Neural progenitor cell (in vitro differentiated cells): ENCODE results near the gene CTU2. TPM values are rescaled to one million over a fixed set of nuclear protein-coding genes. Genes with fewer than 3 reads are reported as not detected.

ENCODE experiments used
- DNase-seq: peaks from one replicate; pipeline ENCODE4 v3.0.0-alpha.2; 2016; ENCODE audit warnings: low spot score
- H2AFZ ChIP-seq: fragments of 200-600 bp; sonication (generic); replicated peaks from 2 replicates; pipeline ENCODE4 v1.6.1; 2016; ENCODE audit warnings: antibody characterized with exemption
- H3F3A ChIP-seq: fragments of 200-600 bp; sonication (generic); 2 replicates; pipeline ENCODE4 v1.6.1; 2016; ENCODE audit warnings: antibody characterized with exemption, low read depth
- H3K27ac ChIP-seq: fragments of 200-600 bp; sonication (generic); 2 replicates; pipeline ENCODE4 v1.5.1; 2016; ENCODE audit warnings: mild to moderate bottlenecking
- H3K27me3 ChIP-seq: fragments of 200-600 bp; sonication (generic); 2 replicates; pipeline ENCODE4 v1.6.1; 2016; ENCODE audit warnings: mild to moderate bottlenecking, moderate library complexity
- H3K36me3 ChIP-seq: fragments of 200-600 bp; sonication (generic); 2 replicates; pipeline ENCODE4 v1.5.1; 2016
- H3K4me1 ChIP-seq: fragments of 200-600 bp; sonication (generic); 2 replicates; pipeline ENCODE4 v1.6.1; 2016; ENCODE audit warnings: mixed run types
- H3K4me2 ChIP-seq: fragments of 200-600 bp; sonication (generic); 2 replicates; pipeline ENCODE4 v1.6.1; 2016
- H3K4me3 ChIP-seq: fragments of 200-600 bp; sonication (generic); 2 replicates; pipeline ENCODE4 v1.5.1; 2016
- H3K79me2 ChIP-seq: fragments of 200-600 bp; sonication (generic); 2 replicates; pipeline ENCODE4 v1.6.1; 2016; ENCODE audit warnings: low read depth
- H3K9ac ChIP-seq: fragments of 200-600 bp; sonication (generic); 2 replicates; pipeline ENCODE4 v1.6.1; 2016
- H3K9me3 ChIP-seq: fragments of 200-600 bp; sonication (generic); 2 replicates; pipeline ENCODE4 v1.5.1; 2016; ENCODE audit warnings: low read depth
- H4K20me1 ChIP-seq: fragments of 200-600 bp; sonication (generic); 2 replicates; pipeline ENCODE4 v1.6.1; 2016; ENCODE audit warnings: low read depth
- H3K27ac Mint-ChIP-seq: 3 replicates; pipeline ENCODE4 v1.8.0; 2021; ENCODE audit warnings: mixed read lengths
- H3K27me3 Mint-ChIP-seq: 2 replicates; pipeline ENCODE4 v1.8.0; 2022; ENCODE audit warnings: low read depth, mild to moderate bottlenecking, inconsistent platforms, moderate library complexity, mixed read lengths; ENCODE audit not compliant: insufficient read depth
- H3K36me3 Mint-ChIP-seq: 3 replicates; pipeline ENCODE4 v1.8.0; 2021; ENCODE audit warnings: mixed read lengths
- H3K4me1 Mint-ChIP-seq: 3 replicates; pipeline ENCODE4 v1.8.0; 2021; ENCODE audit warnings: mixed read lengths
- H3K4me3 Mint-ChIP-seq: 3 replicates; pipeline ENCODE4 v1.8.0; 2021; ENCODE audit warnings: mild to moderate bottlenecking, moderate library complexity, mixed read lengths
- H3K9me3 Mint-ChIP-seq: 3 replicates; pipeline ENCODE4 v1.8.0; 2020; ENCODE audit warnings: mixed read lengths
- CTCF ChIP-seq: fragments of 200-600 bp; sonication (generic); IDR thresholded peaks from 2 replicates; pipeline ENCODE4 v1.5.1; 2017; ENCODE audit warnings: antibody characterized with exemption, mild to moderate bottlenecking
- EZH2 ChIP-seq: fragments of 200-600 bp; sonication (generic); IDR thresholded peaks from 2 replicates; pipeline ENCODE4 v1.6.1; 2017; ENCODE audit warnings: antibody characterized with exemption, mild to moderate bottlenecking, moderate library complexity
- EZH2phosphoT487 ChIP-seq: fragments of 200-600 bp; sonication (generic); IDR thresholded peaks from 2 replicates; pipeline ENCODE4 v1.6.1; 2017; ENCODE audit warnings: antibody characterized with exemption
- microRNA-seq: library from miRNA; unstranded; fragments of <30 nt; microRNA quantifications from one replicate; pipeline ENCODE4, GENCODE V29; 2016
- total RNA-seq: library from RNA; depleted of rRNA; stranded (reverse); fragments of >200 nt; gene quantifications from 2 replicates; pipeline ENCODE4 v1.2.3, GENCODE V29; 2015; ENCODE audit warnings: low replicate concordance

The CTU2 gene
- total RNA-seq, 1 donor from 2014 or later = 4.7 TPM

GRCh38 chr16:88763502-88764053, 57.3 kb downstream of the CTU2 start:
- no peak overlapping the region for H3K27ac Mint-ChIP-seq
- DNase-seq = peak; percentile 93
- Histone ChIP-seq H3K27me3 (no peaks in the 10 kb centered on the region), H3K9me3 (no peaks in the 10 kb centered on the region), H3K4me1 (peaks cover 34% of the 10 kb centered on the region), H2AFZ (no peak overlapping the region), H3K4me3 (no peak overlapping the region), H3F3A (peaks cover 28% of the 10 kb centered on the region), H3K4me2 (peak overlapping the region; percentile 60), H3K79me2 (no peaks in the 10 kb centered on the region), H3K27ac (no peak overlapping the region), H3K36me3 (no peaks in the 10 kb centered on the region), H3K9ac (no peak overlapping the region), H4K20me1 (no peaks in the 10 kb centered on the region)
- peaks cover 2% of the 10 kb centered on the region for H3K27me3 Mint-ChIP-seq
- H3K9me3 Mint-ChIP-seq = no peaks in the 10 kb centered on the region
- H3K4me3 Mint-ChIP-seq = no peak overlapping the region
- H3K4me1 Mint-ChIP-seq = peaks cover 23% of the 10 kb centered on the region
- H3K36me3 Mint-ChIP-seq = no peaks in the 10 kb centered on the region
- TF ChIP-seq CTCF (no peak), EZH2 (no peak), EZH2phosphoT487 (no peak)

- Histone ChIP-seq H3K27me3 (no peaks in the 10 kb centered on the region), H2AFZ (no peak overlapping the region), H3K9ac (no peak overlapping the region), H3K36me3 (no peaks in the 10 kb centered on the region), H3K4me2 (peak overlapping the region; percentile 60), H3K79me2 (no peaks in the 10 kb centered on the region), H3K4me3 (no peak overlapping the region), H3K4me1 (peaks cover 39% of the 10 kb centered on the region), H3K27ac (no peak overlapping the region), H4K20me1 (no peaks in the 10 kb centered on the region), H3F3A (peaks cover 29% of the 10 kb centered on the region), H3K9me3 (no peaks in the 10 kb centered on the region)
- no peak for DNase-seq
- no peak overlapping the region for H3K27ac Mint-ChIP-seq
- H3K27me3 Mint-ChIP-seq = peaks cover 2% of the 10 kb centered on the region
- H3K9me3 Mint-ChIP-seq = no peaks in the 10 kb centered on the region
- peaks cover 25% of the 10 kb centered on the region for H3K4me1 Mint-ChIP-seq
- no peaks in the 10 kb centered on the region for H3K36me3 Mint-ChIP-seq
- no peak overlapping the region for H3K4me3 Mint-ChIP-seq
- TF ChIP-seq CTCF = no peak
- TF ChIP-seq EZH2 = no peak
- no peak for TF ChIP-seq EZH2phosphoT487
Measured at GRCh38 chr16:88764080-88764479, 57.8 kb downstream of the CTU2 start.

- Histone ChIP-seq H3K4me3 (no peak overlapping the region), H3K9me3 (no peaks in the 10 kb centered on the region), H3K36me3 (no peaks in the 10 kb centered on the region), H3K4me2 (no peak overlapping the region), H3K27me3 (no peaks in the 10 kb centered on the region), H2AFZ (no peak overlapping the region), H4K20me1 (peaks cover under 1% of the 10 kb centered on the region), H3K27ac (no peak overlapping the region), H3K9ac (no peak overlapping the region), H3K4me1 (peaks cover 39% of the 10 kb centered on the region), H3F3A (peaks cover 30% of the 10 kb centered on the region), H3K79me2 (no peaks in the 10 kb centered on the region)
- DNase-seq = no peak
- TF ChIP-seq EZH2 (no peak), CTCF (no peak), EZH2phosphoT487 (no peak)
- H3K27ac Mint-ChIP-seq = no peak overlapping the region
- H3K9me3 Mint-ChIP-seq = no peaks in the 10 kb centered on the region
- peaks cover 2% of the 10 kb centered on the region for H3K27me3 Mint-ChIP-seq
- H3K36me3 Mint-ChIP-seq = no peaks in the 10 kb centered on the region
- no peak overlapping the region for H3K4me3 Mint-ChIP-seq
- peaks cover 26% of the 10 kb centered on the region for H3K4me1 Mint-ChIP-seq
Measured at GRCh38 chr16:88764913-88765349, 58.6 kb downstream of the CTU2 start.

Small RNAs within 50 kb of the gene (microRNA-seq; reads per million reads assigned to microRNA genes)
- not detected for gene MIR4722

Other genes with a start within 250 kb of the CTU2 start
- 24.2 and 38.6 TPM in 2 replicates for gene ZC3H18, start 136.1 kb upstream of the CTU2 start, total RNA-seq
- not detected in 2 replicates for gene IL17C, start 67.9 kb upstream of the CTU2 start, total RNA-seq
- gene CYBA, start 55.5 kb upstream of the CTU2 start, total RNA-seq = 29.9 and 101 TPM in 2 replicates
- 12.7 and 53.7 TPM in 2 replicates for gene MVD, start 43.4 kb upstream of the CTU2 start, total RNA-seq
- gene SNAI3, start 20.0 kb upstream of the CTU2 start, total RNA-seq = 0.71 TPM in 1 of 2 replicates, not detected in the other
- 11.1 and 30.1 TPM in 2 replicates for gene RNF166, start 95 bp upstream of the CTU2 start, total RNA-seq
- gene PIEZO1, start 78.7 kb downstream of the CTU2 start, total RNA-seq = 5.5 and 26.9 TPM in 2 replicates
- 7.8 and 57.9 TPM in 2 replicates for gene CDT1, start 97.3 kb downstream of the CTU2 start, total RNA-seq
- gene APRT, start 105.4 kb downstream of the CTU2 start, total RNA-seq = 53.4 and 150 TPM in 2 replicates
- 5.0 and 11.6 TPM in 2 replicates for gene GALNS, start 150.4 kb downstream of the CTU2 start, total RNA-seq
- 31.8 and 48.5 TPM in 2 replicates for gene TRAPPC2L, start 150.6 kb downstream of the CTU2 start, total RNA-seq
- gene PABPN1L, start 160.2 kb downstream of the CTU2 start, total RNA-seq = not detected in 2 replicates